GM12865 (cell line): ENCODE results near the gene SEC16A.

Experiments
- DNase-seq: peaks from one replicate; pipeline ENCODE4 v3.0.0; 2010; ENCODE audit warnings: low read depth
- H3K4me3 ChIP-seq: 2 replicates; pipeline ENCODE4 v1.5.1; 2011; ENCODE audit warnings: mild to moderate bottlenecking, low read depth, low read length, control low read depth
- CTCF ChIP-seq: IDR thresholded peaks from 2 replicates; pipeline ENCODE4 v1.5.1; 2011; ENCODE audit warnings: low read length, control low read depth, low read depth, inconsistent platforms; ENCODE audit not compliant: insufficient read depth; ENCODE audit errors: missing control alignments

Gene SEC16A

GRCh38 chr9:136528716-136529341 is 46.0 kb upstream of the SEC16A start:
- no peak overlapping the region for H3K4me3 ChIP-seq
- no peak for TF ChIP-seq CTCF
- no peak for DNase-seq

GRCh38 chr9:136527721-136528710 is 45.2 kb upstream of the SEC16A start:
- no peak overlapping the region for H3K4me3 ChIP-seq
- no peak for TF ChIP-seq CTCF
- DNase-seq, result peak; percentile 25

GRCh38 chr9:136527131-136527530 is 44.3 kb upstream of the SEC16A start:
- no peak for DNase-seq
- no peak overlapping the region for H3K4me3 ChIP-seq
- TF ChIP-seq CTCF, result no peak

GRCh38 chr9:136526625-136527066 is 43.8 kb upstream of the SEC16A start:
- TF ChIP-seq CTCF, result no peak
- H3K4me3 ChIP-seq, result no peak overlapping the region
- no peak for DNase-seq

- no peak for TF ChIP-seq CTCF
Observed at GRCh38 chr9:136525841-136526499, 43.1 kb upstream of the SEC16A start.

GRCh38 chr9:136525207-136525606 is 42.4 kb upstream of the SEC16A start:
- TF ChIP-seq CTCF, result no peak
- DNase-seq, result no peak
- H3K4me3 ChIP-seq, result no peak overlapping the region

More at GRCh38 chr9:136525841-136526499, 43.1 kb upstream of the SEC16A start:
- DNase-seq, result no peak
- H3K4me3 ChIP-seq, result no peak overlapping the region
